GM21367 (cell line): Measurements from ENCODE around the gene MCRIP1.
"Not testable (repeated sequence)": the region's sequence is repeated elsewhere in the genome, so short reads cannot be mapped to it uniquely, and the experiment has no call there.

Experiments used
- ATAC-seq: cut with Tn5 transposase; IDR thresholded peaks from one replicate; pipeline ENCODE4 v1.9.1; 2021; ENCODE audit not compliant: unreplicated experiment

The MCRIP1 gene

GRCh38 chr17:81841866-81842265, 8.8 kb upstream of the MCRIP1 start:
- no peak for ATAC-seq

DNA sequence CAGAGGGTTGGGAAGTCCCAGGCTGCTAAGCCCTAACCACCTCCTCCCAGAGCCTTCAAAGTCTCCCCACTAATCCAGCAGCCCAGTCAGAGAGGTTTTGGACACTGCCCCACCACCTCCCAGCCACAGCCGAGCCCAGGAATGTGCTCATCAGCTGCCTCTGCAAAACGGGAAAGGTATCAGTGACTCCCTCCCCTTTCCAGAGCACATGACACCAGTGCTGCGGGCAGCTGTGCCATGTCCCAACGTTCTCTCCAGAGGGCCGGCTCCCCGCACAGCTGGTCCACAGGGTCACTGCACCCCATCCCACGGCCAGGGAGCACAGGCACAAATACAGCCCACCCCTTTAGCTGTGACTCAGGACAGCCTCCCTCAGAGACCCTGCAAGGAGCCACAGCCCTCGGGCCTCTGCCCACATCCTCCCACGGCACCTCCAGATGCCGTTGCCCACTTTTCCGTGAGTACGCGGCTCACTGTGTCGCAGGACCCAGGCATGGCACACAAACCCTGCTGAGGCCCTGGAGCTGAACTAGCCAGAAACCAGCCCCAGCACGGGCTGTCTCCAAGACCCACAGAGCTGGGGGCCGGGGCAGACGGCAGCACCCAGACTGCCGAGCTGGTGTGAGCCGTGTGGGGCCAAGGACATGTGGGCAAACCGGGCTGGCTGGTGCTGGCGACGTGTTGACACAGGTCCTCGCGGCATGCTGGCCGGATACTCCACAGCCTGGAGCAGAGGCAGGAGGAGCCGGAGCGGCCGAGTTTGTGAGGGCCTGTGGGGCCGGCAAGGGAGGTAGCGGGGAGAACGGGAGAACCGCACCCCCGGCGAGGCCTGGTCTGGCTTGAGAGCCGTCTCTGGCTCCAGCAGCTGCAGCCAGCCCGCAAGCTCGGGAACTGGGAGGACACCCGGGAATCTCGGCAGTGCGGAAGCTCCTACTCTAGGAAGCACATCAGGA, 8.0 kb upstream of the MCRIP1 start:
- ATAC-seq: no peak

DNA sequence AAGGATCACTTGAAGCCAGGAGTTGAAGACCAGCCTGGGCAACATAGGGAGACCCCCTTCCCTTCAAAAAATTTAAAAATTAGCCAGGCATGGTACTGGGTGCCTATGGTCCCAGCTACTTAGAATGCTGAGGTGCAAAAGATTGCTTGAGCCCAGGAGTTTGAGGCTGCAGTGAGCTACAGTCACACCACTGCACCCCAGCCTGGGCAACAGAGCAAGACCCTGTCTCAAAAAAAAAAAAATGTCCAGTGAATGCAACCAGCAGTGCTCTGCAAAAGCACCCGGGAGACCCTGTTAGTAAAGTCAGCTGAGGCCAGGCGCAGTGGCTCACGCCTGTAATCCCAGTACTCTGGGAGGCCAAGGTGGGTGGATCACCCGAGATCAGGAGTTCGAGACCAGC, 7.0 kb upstream of the MCRIP1 start:
- ATAC-seq: not testable (repeated sequence)

DNA sequence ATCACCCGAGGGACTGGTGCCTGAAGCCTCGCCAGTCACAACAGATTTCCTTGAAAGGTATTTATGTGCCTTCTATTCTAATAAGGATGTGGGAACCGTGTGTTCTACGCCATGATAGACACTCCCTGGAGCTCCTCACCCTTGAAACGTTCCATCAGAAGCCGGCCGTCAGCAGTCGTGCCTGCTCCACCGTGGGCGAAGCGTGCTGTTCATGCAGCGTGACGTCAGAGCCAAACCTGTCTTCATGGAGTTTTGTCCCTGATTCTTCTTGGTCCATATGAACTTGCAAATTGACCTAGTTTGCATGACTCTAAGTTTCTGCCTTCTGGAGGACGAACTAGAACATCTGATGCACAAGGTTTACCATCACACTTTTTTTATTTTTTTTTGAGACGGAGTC, 6.2 kb upstream of the MCRIP1 start:
- no peak for ATAC-seq

DNA sequence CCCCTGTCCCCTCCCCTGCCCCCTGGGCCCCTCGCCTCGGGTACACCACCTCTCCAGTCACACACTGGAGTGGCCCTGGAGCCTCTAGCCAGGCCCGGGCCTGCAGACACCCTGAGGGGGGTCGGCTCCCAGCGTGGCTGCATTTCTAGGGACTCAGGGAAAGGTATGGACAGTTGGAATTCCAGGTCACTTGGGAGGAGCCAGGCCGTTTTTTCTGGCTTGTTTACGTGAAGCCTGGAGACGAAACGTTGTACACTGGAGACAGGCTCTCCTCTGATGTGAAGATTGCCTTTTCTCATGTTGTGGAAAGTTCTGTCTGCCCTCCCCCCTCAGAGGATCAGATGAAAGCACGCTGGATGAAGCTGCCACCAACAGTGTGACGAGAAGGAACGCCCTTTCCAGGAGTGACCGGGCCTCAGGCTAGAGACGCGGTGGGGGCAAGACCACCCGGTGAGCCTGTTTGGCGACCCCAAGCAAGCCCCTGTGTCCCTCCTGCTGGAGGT, 5.7 kb upstream of the MCRIP1 start:
- ATAC-seq: no peak

DNA sequence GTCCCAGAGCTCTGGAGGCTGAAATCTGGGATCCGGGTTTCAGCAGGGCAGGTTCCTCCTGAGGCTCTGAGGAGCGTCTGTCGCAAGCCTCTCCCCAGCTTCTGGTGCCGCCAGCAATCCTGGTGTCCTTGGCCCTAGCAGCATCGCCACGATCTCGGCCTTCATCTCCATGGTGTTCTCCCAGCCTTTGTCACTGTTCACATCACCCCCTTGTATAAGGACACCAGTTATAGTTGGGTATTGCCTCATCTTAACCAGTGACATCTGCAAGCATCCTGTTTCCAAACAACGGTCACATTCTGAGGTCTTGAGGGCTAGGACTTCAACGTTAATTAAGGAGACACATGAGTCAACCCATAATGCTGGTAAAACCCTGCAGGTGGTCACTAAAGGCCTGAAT, 4.5 kb upstream of the MCRIP1 start:
- no peak for ATAC-seq

DNA sequence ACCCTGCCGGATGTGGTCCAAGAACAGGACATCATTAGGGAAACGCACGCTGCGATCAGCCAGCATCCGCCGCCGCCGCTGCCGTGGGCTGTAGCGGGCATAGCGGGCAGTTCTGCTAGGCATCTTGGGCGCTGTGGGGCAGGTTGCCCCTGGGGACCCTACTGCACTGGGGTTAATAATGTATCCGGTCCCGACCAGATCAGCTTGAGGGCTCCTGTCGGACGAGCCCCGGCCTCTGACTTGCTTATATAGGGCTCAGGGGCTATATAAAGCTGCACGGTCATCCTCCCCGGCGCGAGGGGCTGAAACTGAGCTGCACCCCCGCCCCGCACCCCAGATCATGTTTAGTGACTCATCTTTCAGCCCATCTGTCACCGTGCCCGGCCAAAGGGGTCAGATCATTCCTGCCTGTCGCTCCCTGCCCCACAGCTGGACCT, 1.8 kb upstream of the MCRIP1 start, which contains the start of gene PPP1R27:
TSS of gene PPP1R27 (minus strand) at position 220 of the 437 bp plus-strand sequence. CDS start at position 123, 97 bp downstream.
- ATAC-seq: no peak

DNA sequence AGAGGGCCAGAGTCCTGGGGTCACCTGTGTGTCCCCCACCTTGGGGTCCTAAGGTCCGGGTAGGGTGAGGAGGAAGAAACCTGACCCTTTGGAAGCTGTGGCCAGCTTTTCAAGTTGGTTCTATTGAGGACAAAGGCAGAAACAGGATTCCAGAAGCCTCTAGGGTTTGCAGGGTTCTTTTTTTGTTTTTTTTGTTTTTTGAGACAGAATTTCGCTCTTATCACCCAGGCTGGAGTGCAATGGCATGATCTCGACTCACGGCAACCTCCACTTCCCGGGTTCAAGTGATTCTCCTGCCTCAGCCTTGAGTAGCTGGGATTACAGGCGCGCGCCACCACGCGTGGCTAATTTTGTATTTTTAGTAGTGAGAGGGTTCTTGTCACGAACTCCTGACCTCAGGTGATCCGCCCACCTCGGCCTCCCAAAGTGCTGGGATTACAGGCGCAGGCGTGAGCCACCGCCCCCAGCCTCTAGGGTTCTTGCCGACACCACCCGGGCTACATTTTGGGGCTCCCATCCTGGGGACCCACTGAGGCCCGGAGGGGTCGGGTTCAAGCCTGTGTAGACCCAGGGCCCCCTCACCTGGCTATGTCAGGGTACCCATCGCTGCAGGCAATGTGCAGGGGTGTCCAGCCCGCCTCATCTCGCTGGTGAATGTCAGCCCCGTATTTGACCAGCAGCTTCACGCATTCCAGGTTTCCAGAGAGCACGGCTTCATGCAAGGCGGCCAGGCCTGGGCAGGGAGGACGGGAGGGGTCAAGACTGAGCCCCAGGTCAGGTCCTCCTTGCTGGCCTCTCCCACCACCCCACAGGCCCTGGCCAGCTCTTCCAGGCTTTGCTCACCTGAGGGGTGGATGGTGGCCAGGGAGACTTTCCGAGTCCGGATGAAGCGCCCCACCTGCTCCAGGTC, 1.1 kb upstream of the MCRIP1 start:
- no peak for ATAC-seq

GRCh38 chr17:81832608-81833159, 407 bp downstream of the MCRIP1 start:
- peak; percentile 7 for ATAC-seq

DNA sequence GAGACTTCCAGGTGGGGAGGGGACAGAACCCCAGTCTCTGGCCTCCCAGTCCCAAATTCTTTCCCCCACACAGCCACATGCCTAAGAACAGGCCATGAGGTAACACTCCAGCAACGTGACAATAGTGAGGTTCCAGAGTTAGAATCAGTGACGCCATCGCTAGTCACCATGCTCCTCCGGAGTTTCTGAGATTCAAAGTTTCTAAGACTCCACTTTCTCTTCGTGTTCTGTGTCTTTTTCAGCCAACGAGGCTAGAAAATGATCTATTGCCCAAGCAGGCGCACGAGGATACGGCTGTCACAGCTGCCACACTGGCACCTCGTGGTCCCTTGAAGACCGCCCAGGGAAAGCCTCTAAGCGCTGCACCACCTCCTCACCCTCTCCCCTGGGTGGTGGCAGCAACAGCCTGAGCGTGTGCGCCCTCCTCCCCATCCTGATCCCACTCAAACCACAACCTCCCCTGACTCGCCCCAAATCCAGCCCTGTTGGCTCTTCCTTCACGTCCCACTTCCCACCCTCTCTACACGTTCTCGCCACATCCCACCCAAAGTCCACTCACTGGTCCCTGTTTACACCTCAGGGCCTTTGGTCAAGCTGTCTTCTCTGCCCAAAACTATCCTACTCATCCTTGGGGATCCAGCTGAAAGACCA, 1.0 kb downstream of the MCRIP1 start:
- no peak for ATAC-seq

GRCh38 chr17:81831563-81831956, 1.5 kb downstream of the MCRIP1 start:
- no peak for ATAC-seq

DNA sequence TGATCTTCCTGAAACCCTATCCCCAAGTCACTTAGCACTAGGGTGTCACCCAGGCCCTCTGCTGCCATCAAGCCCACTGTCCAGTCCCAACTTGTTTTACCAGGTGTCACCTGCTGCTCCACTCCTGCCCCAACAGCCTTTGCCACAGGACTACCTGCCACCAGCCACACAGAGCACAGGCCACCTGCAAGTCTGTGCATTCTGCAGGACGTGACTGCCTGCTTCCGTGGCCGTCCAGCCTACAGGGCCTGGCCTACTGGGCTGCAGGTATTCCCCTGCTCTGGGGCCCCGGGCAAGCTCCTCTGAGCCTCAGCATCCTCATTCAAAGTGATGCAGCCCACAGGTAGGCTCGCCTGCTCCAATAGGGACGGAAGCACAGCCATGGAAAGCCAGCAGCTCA, 3.2 kb downstream of the MCRIP1 start:
- ATAC-seq: no peak

DNA sequence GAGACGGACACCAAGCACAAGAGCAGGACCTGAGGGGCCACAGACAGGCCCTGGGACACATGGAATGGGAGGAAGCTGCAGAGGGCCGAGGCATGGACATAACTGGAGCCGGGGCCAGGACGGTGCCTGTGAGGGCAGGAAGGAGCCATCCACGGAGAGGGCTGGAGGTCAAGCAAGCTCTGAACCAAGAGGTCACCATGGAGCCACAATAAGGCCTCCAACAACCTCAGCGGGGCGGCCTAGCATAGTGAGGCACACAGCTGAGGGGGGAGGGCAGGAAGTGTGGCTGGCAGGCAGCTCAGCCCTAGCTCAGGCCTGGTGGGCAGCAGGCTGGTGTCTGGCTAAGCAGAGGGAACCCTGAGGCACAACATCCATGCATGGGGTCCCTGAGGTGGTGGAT, 4.4 kb downstream of the MCRIP1 start:
- no peak for ATAC-seq

GRCh38 chr17:81825841-81826466, 7.1 kb downstream of the MCRIP1 start:
- no peak for ATAC-seq

DNA sequence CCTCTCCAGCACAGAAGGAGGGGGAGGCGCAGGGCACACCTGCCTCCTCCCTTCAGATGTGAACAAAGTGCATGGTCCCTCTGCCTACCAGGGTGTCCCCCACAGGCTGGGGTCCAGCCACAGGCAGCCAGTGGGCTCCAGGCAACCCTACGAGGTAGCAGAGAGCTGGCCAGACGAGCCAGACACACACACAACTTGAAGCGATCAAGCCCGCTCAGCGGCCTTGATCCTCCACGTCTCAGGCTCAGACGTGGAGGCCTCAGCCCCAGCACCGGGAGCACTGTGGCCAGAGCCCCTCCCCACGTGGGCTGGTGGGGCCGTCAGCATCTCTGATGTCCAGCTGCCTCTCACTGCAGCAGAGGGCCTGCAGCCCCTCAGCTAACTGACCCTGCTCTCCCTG, 8.5 kb downstream of the MCRIP1 start:
- no peak for ATAC-seq

DNA sequence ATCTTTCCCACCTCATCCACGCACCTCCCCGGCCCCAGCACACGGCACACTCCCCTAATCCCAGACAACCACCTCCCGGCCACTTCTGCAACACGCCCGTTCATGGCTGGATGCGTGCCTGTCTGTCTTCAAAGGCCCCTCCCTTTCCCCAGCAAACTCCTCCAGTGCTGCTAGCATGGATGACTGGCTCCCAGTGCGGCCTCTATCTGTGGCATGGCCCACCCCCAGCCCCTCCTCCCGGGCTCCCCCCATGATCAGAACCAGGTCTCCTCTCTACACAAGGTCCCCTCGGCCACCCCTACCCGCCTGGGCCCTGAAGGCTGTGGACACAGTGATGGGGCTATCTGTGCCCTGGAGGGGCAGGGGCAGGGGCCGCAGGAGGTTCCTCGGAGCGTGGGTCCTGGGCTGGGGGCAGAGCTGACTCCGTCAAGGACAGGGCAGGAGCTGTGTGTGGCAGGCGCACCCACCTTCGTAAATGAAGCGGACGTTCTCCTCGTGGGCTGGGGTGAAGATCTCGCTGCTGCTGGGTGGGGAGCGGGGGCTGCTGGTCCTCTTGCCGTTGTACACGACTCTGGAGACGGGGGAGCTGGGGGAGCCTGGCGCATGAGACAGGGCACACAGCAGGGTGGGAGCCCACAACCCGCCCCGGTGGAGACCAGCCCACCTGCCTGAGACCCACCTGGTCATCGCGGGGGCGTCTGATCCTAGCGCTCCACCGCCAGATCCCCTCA, 9.1 kb downstream of the MCRIP1 start:
- ATAC-seq: no peak

DNA sequence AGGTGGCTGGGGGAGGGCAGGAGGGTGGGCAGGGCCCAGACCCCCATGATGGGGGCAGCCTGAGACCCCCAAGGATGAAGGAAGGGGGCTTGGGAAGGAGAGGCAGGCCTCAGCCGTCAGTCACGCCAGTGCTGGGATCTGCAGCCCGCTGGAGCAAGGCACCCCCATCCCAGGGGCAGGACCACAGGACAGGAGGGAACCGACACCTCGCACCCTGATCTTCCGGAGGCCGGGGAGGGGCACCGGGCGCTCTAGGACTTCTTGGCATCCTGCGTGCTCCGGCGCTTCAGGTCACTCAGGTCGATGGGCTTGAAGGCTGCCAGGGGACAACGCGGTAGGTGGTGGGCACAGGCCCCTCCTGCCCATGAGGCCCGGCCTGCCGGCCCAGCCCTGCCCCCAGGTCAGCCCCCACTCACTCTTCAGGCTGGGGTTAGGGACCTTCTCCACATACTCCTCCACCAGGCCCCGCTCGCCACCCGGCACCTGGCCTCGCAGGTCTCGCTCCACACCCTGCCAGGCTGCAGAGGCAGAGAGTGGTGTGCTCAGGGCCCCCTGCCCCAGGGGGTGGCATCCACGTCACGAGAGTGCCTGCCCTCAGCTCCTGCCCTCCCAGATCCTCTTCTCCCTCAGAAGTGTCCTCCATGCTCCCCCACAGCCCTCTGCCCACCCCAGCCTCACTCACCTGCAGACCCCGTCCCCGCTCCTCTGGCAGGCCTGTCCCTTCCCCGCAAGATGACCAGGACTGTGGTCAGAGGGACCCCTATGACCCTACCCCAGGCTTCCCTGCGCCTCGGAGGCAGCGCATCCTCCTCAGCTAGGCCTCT, 9.9 kb downstream of the MCRIP1 start:
- no peak for ATAC-seq

GRCh38 chr17:81822312-81822637, 10.8 kb downstream of the MCRIP1 start:
- ATAC-seq: no peak
